ENCODE measurements around the gene R3HDM2. TPM values are rescaled to one million over a fixed set of nuclear protein-coding genes. Genes with fewer than 3 reads are reported as not detected.
A peak's percentile ranks its signal among the peaks of the same experiment; 100 is the strongest.

Gene R3HDM2
- total RNA-seq, 4 donors from 2014 or later: 30.3 to 41.5 (median 35.1) TPM

GRCh38 chr12:57381693-57382220, 49.1 kb downstream of the R3HDM2 start:
- intact Hi-C loops (cut with DNase I): no loop called here
- H3K4me1 ChIP-seq: no peaks in the 10 kb centered on the region
- TF ChIP-seq POLR2A (IDR thresholded peaks at IDR 0.05; ENCODE audit: low read depth) (no peak), CTCF (IDR thresholded peaks at IDR 0.05) (no peak), EP300 (IDR thresholded peaks at IDR 0.05) (no peak), POLR2AphosphoS5 (IDR thresholded peaks at IDR 0.05) (no peak)

GRCh38 chr12:57380300-57380699, 50.5 kb downstream of the R3HDM2 start:
- H3K27me3 ChIP-seq: no peaks in the 10 kb centered on the region
- WGBS: 93% methylated on average over 1 of the region's 1 CpG
- H3K27ac ChIP-seq (replicated peaks in 1 of 4): no peak overlapping the region
- TF ChIP-seq CTCF (IDR thresholded peaks at IDR 0.05) (no peak), EP300 (IDR thresholded peaks at IDR 0.05) (no peak), POLR2A (IDR thresholded peaks at IDR 0.05; ENCODE audit: low read depth) (no peak), POLR2AphosphoS5 (IDR thresholded peaks at IDR 0.05) (no peak)
- no peak overlapping the region for H3K4me3 ChIP-seq
- no peaks in the 10 kb centered on the region for H3K4me1 ChIP-seq
- peaks cover 0 to 8% (median 2%) of the 10 kb centered on the region in 4 donors for H3K36me3 ChIP-seq
- H3K9me3 ChIP-seq: no peaks in the 10 kb centered on the region
- DNase-seq (ENCODE audit: extremely low spot score): no peak
- intact Hi-C loops (cut with DNase I): no loop called here

More at GRCh38 chr12:57381693-57382220, 49.1 kb downstream of the R3HDM2 start:
- Histone ChIP-seq H3K36me3 (peaks cover 0 to 20% (median 2%) of the 10 kb centered on the region in 4 donors), H3K9me3 (no peaks in the 10 kb centered on the region), H3K27me3 (no peaks in the 10 kb centered on the region), H3K27ac (replicated peaks in 1 of 4) (no peak overlapping the region), H3K4me3 (no peak overlapping the region)
- WGBS: 93% methylated on average over 2 of the region's 2 CpGs
- no peak for DNase-seq (ENCODE audit: extremely low spot score)

GRCh38 chr12:57377103-57377840, 53.6 kb downstream of the R3HDM2 start:
- Histone ChIP-seq H3K36me3 (peaks cover 0 to 5% (median 0%) of the 10 kb centered on the region in 4 donors), H3K9me3 (no peaks in the 10 kb centered on the region), H3K4me3 (no peak overlapping the region), H3K27ac (replicated peaks in 1 of 4) (no peak overlapping the region), H3K27me3 (no peaks in the 10 kb centered on the region), H3K4me1 (peaks cover 2 to 7% (median 4%) of the 10 kb centered on the region in 4 donors)
- TF ChIP-seq CTCF (IDR thresholded peaks at IDR 0.05) (no peak), POLR2A (IDR thresholded peaks at IDR 0.05; ENCODE audit: low read depth) (no peak), EP300 (IDR thresholded peaks at IDR 0.05) (no peak), POLR2AphosphoS5 (IDR thresholded peaks at IDR 0.05) (no peak)
- WGBS: 93% methylated on average over 3 of the region's 3 CpGs
- DNase-seq (ENCODE audit: extremely low spot score): no peak
- intact Hi-C loops (cut with DNase I): no loop called here

- DNase-seq (ENCODE audit: extremely low spot score): no peak
- Histone ChIP-seq H3K4me1 (peaks cover 18 to 31% (median 27%) of the 10 kb centered on the region in 4 donors), H3K27ac (replicated peaks in 1 of 4) (peak overlapping the region in 2 of 4 donors; percentile 30 to 49), H3K4me3 (no peak overlapping the region), H3K27me3 (no peaks in the 10 kb centered on the region), H3K36me3 (no peaks in the 10 kb centered on the region), H3K9me3 (no peaks in the 10 kb centered on the region)
- WGBS: 60% methylated on average over 4 of the region's 4 CpGs
- intact Hi-C loops (cut with DNase I): no loop called here
- TF ChIP-seq POLR2A (IDR thresholded peaks at IDR 0.05; ENCODE audit: low read depth) (no peak), EP300 (IDR thresholded peaks at IDR 0.05) (no peak), POLR2AphosphoS5 (IDR thresholded peaks at IDR 0.05) (no peak), CTCF (IDR thresholded peaks at IDR 0.05) (no peak)
Measured at GRCh38 chr12:57372233-57372632, 58.6 kb downstream of the R3HDM2 start.

Data from esophagus muscularis mucosa (tissue), 4 donors.